Astrocyte (in vitro differentiated cells and primary cell): ENCODE measurements around the gene KLF7. TPM values are rescaled to one million over a fixed set of nuclear protein-coding genes. Genes with fewer than 3 reads are reported as not detected.

Source experiments
- DNase-seq: peaks from one replicate; pipeline ENCODE4 v3.0.0-alpha.2; 2010; ENCODE audit warnings: low read depth
- FAIRE-seq: peaks from 2 replicates; lab custom pipeline; 2011; peaks lifted over from hg19 to GRCh38; lab: Jason Lieb, UNC
- H2AFZ ChIP-seq: 2 replicates; pipeline ENCODE4 v1.6.0; 2012; ENCODE audit warnings: low read depth, low read length, inconsistent platforms
- H3K27ac ChIP-seq: 2 replicates; pipeline ENCODE4 v1.5.1; 2011; ENCODE audit warnings: low read depth, low read length, inconsistent platforms
- H3K27me3 ChIP-seq: 2 replicates; pipeline ENCODE4 v1.6.0; 2011; ENCODE audit warnings: low read length, inconsistent platforms; ENCODE audit not compliant: insufficient read depth
- H3K36me3 ChIP-seq: 2 replicates; pipeline ENCODE4 v1.5.1; 2011; ENCODE audit warnings: low read length, inconsistent platforms; ENCODE audit not compliant: insufficient read depth
- H3K4me1 ChIP-seq: 2 replicates; pipeline ENCODE4 v1.5.1; 2011; ENCODE audit warnings: low read length, inconsistent platforms; ENCODE audit not compliant: insufficient read depth
- H3K4me2 ChIP-seq: 2 replicates; pipeline ENCODE4 v1.6.0; 2012; ENCODE audit warnings: low read length, inconsistent platforms
- H3K4me3 ChIP-seq: 2 replicates; pipeline ENCODE4 v1.5.1; 2011; ENCODE audit warnings: low read depth, mild to moderate bottlenecking, low read length, inconsistent platforms; ENCODE audit not compliant: insufficient read depth
- H3K79me2 ChIP-seq: 2 replicates; pipeline ENCODE4 v1.6.0; 2012; ENCODE audit warnings: mild to moderate bottlenecking, low read length, inconsistent platforms; ENCODE audit not compliant: insufficient read depth
- H3K9ac ChIP-seq: 2 replicates; pipeline ENCODE4 v1.6.0; 2012; ENCODE audit warnings: mild to moderate bottlenecking, low read length, inconsistent platforms
- H3K9me3 ChIP-seq: 2 replicates; pipeline ENCODE4 v1.5.1; 2012; ENCODE audit warnings: low read depth, mild to moderate bottlenecking, low read length, inconsistent platforms; ENCODE audit not compliant: insufficient read depth
- H4K20me1 ChIP-seq: 2 replicates; pipeline ENCODE4 v1.6.0; 2012; ENCODE audit warnings: low read length, inconsistent platforms; ENCODE audit not compliant: insufficient read depth
- H3K27ac Mint-ChIP-seq: one replicate; pipeline ENCODE4 v1.8.0; 2021; ENCODE audit warnings: mild to moderate bottlenecking, mixed read lengths; ENCODE audit not compliant: unreplicated experiment
- H3K27me3 Mint-ChIP-seq: one replicate; pipeline ENCODE4 v1.8.0; 2021; ENCODE audit warnings: low read depth, mixed read lengths; ENCODE audit not compliant: unreplicated experiment
- H3K36me3 Mint-ChIP-seq: one replicate; pipeline ENCODE4 v1.8.0; 2021; ENCODE audit warnings: low read depth, mixed read lengths; ENCODE audit not compliant: unreplicated experiment
- H3K4me1 Mint-ChIP-seq: one replicate; pipeline ENCODE4 v1.8.0; 2021; ENCODE audit warnings: low read depth, mixed read lengths; ENCODE audit not compliant: unreplicated experiment
- H3K4me3 Mint-ChIP-seq: one replicate; pipeline ENCODE4 v1.8.0; 2021; ENCODE audit warnings: mild to moderate bottlenecking, moderate library complexity, mixed read lengths; ENCODE audit not compliant: unreplicated experiment
- H3K9me3 Mint-ChIP-seq: one replicate; pipeline ENCODE4 v1.8.0; 2021; ENCODE audit warnings: mild to moderate bottlenecking, mixed read lengths; ENCODE audit not compliant: unreplicated experiment
- EZH2 ChIP-seq: IDR thresholded peaks from 2 replicates; pipeline ENCODE4 v1.6.1; 2012; ENCODE audit warnings: mild to moderate bottlenecking, low read length, inconsistent platforms; ENCODE audit not compliant: insufficient read depth
- total RNA-seq: library from RNA; stranded (reverse); gene quantifications from 2 replicates; pipeline ENCODE4 v1.2.1, GENCODE V29; 2021
- TF ChIP-seq, protein P1 (sequence below): IDR thresholded peaks from 2 replicates; pipeline ENCODE4 v1.5.1; 2011; ENCODE audit warnings: low read depth, mild to moderate bottlenecking, inconsistent platforms, low read length, moderate library complexity; ENCODE audit not compliant: insufficient read depth

Gene KLF7
- total RNA-seq, 1 donor from 2014 or later: 81.2 TPM

DNA sequence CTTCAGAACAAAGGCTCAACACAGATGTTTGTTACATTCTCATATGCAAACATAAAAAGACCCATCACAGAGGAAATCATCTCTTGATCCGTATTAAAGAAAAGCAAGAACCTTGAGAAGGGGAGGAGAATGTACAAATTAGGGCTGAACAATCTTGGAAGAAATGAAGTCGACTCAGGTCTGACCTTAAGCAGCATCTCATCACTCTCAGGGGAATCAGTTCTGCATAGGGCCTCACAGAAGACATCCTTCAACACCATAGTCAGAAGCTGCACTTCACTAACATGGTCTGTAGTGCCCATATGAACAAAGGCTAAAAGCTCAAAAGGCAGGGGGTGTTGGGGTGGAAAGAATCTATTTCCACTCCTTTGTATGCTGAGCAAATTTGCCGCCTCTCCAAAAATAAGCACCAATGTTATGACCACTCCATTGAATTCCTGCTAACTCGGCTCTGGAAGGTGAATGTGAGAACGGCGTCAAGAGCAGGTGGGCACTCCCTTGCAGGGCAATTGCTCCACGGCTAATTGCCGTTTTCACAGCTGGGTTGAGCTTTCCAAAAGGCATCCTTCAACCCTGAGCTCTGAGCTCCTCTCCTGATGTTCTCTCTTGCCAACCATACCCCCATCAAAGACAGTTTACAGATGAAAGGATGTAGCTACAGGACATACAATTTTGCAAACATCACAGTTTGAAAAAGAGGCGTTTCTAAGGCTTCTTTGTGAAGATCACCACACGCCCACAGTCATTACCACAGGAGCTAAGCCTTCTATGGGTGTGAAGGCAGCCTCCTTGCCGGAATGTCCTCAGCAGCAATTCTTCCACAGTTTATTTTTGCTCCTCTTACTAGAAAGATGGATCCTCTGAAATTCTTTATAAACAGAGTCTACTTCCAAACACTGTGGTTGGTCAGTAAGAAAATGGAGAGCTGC lies 10.0 kb downstream of the KLF7 start:
- H3K4me3 Mint-ChIP-seq: peak overlapping the region; percentile 17
- H3K9me3 ChIP-seq: no peaks in the 10 kb centered on the region
- no peak for FAIRE-seq
- peaks cover 99% of the 10 kb centered on the region for H4K20me1 ChIP-seq
- H3K27me3 ChIP-seq: no peaks in the 10 kb centered on the region
- H3K36me3 ChIP-seq: peaks cover 6% of the 10 kb centered on the region
- TF ChIP-seq EZH2: no peak
- TF ChIP-seq, protein P1, sequence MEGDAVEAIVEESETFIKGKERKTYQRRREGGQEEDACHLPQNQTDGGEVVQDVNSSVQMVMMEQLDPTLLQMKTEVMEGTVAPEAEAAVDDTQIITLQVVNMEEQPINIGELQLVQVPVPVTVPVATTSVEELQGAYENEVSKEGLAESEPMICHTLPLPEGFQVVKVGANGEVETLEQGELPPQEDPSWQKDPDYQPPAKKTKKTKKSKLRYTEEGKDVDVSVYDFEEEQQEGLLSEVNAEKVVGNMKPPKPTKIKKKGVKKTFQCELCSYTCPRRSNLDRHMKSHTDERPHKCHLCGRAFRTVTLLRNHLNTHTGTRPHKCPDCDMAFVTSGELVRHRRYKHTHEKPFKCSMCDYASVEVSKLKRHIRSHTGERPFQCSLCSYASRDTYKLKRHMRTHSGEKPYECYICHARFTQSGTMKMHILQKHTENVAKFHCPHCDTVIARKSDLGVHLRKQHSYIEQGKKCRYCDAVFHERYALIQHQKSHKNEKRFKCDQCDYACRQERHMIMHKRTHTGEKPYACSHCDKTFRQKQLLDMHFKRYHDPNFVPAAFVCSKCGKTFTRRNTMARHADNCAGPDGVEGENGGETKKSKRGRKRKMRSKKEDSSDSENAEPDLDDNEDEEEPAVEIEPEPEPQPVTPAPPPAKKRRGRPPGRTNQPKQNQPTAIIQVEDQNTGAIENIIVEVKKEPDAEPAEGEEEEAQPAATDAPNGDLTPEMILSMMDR: no peak
- no peaks in the 10 kb centered on the region for H3K9me3 Mint-ChIP-seq
- H3K4me2 ChIP-seq: peak overlapping the region; percentile 45
- no peak overlapping the region for H3K9ac ChIP-seq
- H3K27ac Mint-ChIP-seq: no peak overlapping the region
- no peak overlapping the region for H2AFZ ChIP-seq
- peaks cover 100% of the 10 kb centered on the region for H3K79me2 ChIP-seq
- peaks cover 5% of the 10 kb centered on the region for H3K36me3 Mint-ChIP-seq
- H3K27me3 Mint-ChIP-seq: no peaks in the 10 kb centered on the region
- DNase-seq: no peak
- H3K4me3 ChIP-seq: no peak overlapping the region
- H3K4me1 Mint-ChIP-seq: peaks cover 87% of the 10 kb centered on the region
- H3K4me1 ChIP-seq: peaks cover 58% of the 10 kb centered on the region
- H3K27ac ChIP-seq: no peak overlapping the region

DNA sequence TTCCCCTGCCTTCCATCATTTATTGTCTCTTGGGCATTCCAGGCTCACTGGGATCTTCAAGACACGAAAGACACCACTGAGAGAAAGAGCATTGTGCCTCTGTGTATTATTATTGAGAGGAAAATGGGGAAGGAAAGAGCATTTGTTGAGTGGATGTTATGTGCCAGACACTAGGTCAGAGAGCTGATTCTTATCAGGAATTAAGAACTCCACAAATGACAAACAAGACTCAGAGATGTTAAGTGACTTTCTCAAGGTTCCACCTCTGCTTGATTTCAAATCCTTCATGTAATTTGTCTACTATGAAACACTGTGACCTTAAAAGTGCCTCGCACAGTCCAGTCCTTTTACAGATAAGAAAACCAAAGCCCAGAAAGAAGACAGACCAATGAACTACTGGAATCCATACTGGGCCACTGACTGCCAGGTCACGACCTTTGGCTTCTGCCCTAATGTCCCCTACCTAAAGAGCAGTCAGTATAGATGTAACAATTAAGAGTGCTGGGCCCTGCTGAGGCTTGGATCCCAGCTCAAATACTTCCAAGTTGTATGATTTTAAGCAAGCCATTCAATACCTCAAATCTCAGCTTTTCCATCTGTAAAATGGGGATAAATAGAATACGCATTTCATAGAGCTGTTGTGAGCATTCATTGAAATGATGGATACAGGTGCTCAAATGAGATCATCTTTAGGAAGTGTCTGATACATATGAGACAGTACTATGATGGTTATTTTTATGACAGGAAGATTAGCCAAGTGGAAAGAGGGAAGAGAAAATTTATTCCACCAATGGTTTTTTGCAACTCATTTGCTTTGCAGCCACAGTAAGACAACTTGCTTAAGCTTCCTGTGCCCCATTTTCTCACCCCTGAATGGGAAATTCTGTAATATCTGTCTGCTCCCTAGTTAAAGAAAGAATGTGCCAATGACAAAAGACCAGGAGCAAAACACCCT lies 10.9 kb downstream of the KLF7 start:
- peaks cover 6% of the 10 kb centered on the region for H3K36me3 ChIP-seq
- peaks cover 87% of the 10 kb centered on the region for H3K4me1 Mint-ChIP-seq
- H3K4me2 ChIP-seq: peak overlapping the region; percentile 16
- peaks cover 100% of the 10 kb centered on the region for H3K79me2 ChIP-seq
- H3K9me3 Mint-ChIP-seq: no peaks in the 10 kb centered on the region
- no peak overlapping the region for H2AFZ ChIP-seq
- H3K27ac Mint-ChIP-seq: no peak overlapping the region
- no peak for FAIRE-seq
- peaks cover 5% of the 10 kb centered on the region for H3K36me3 Mint-ChIP-seq
- H4K20me1 ChIP-seq: peaks cover 99% of the 10 kb centered on the region
- H3K4me3 Mint-ChIP-seq: no peak overlapping the region
- H3K9me3 ChIP-seq: no peaks in the 10 kb centered on the region
- H3K9ac ChIP-seq: no peak overlapping the region
- no peaks in the 10 kb centered on the region for H3K27me3 Mint-ChIP-seq
- peaks cover 56% of the 10 kb centered on the region for H3K4me1 ChIP-seq
- no peak overlapping the region for H3K4me3 ChIP-seq
- no peaks in the 10 kb centered on the region for H3K27me3 ChIP-seq
- TF ChIP-seq, protein P1: no peak
- no peak for TF ChIP-seq EZH2
- no peak overlapping the region for H3K27ac ChIP-seq
- no peak for DNase-seq
